Measurements from ENCODE around the gene PRELID2.
"Not testable (repeated sequence)": the region's sequence is repeated elsewhere in the genome, so short reads cannot be mapped to it uniquely, and the experiment has no call there.

Gene PRELID2

DNA sequence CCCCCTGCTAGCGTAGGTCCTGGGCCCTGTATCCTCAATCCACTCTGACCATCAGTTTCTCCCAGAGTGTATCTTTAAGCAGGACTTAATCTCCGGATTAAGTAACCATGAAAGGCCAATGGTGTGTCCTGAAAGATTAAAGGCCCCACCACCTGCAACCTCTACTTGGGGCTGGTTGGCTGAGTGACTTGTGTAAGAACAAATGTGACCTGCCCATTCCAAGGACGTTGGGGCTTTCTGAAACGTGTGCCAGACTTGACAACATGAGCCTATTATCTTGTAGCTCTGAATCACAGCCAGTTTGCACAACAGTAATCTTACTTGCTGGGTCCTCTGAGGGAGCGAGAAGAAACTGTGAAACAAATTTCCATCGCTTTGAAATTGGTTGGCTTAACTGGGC lies 3.1 kb upstream of the PRELID2 start:
- no peak for DNase-seq

DNA sequence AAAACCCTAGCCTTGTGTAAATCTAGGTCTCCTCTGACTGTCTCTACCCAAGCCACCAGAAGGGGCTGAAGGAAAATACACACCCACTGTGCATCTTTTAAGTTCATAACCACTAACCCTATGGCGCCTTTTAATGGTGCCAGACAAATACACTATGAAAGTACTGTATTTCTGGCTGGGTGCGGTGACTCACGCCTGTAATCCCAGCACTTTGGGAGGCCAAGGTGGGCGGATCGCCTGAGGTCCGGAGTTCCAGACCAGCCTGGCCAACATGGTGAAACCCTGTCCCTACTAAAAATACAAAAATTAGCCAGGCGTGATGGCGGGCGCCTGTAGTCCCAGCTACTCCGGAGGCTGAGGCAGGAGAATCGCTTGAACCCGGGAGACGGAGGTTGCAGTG lies 1.1 kb upstream of the PRELID2 start:
- not testable (repeated sequence) for DNase-seq

DNA sequence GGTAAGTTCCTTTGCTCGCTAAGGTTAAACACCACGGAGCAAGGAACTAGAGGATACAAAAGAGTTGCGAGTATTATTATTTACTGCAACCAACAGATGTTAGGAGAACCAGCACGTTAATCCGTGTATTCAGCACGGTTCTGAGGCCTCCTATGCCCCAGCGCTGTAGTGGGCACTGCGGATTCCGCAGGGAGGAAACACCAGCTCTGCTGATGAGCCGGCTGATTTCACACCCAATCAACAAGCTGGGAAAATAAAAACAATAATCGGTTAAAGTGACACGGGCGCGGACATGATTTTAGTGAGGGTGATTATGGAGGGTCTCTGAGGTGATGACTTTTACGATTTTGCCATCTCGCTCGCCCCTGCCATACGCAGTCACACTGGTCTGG lies 702 bp upstream of the PRELID2 start:
- no peak for DNase-seq

DNA sequence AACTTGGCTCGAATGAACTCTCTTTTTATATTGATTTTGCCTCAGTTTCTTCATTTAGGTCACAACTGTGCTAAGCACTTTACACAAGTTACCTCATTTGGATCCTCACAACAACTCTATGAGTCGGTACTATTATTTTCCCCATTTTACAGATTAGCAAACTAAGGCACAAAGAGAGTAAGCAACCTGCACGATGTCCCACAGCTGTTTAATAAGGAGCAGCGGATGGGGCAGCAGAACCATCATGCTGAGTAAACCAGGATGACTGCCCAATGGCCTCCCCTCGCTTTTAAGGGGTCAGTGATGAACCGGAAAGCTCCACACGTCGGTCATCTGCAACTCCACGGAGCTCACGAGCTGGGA lies 607 bp downstream of the PRELID2 start:
- no peak for DNase-seq

DNA sequence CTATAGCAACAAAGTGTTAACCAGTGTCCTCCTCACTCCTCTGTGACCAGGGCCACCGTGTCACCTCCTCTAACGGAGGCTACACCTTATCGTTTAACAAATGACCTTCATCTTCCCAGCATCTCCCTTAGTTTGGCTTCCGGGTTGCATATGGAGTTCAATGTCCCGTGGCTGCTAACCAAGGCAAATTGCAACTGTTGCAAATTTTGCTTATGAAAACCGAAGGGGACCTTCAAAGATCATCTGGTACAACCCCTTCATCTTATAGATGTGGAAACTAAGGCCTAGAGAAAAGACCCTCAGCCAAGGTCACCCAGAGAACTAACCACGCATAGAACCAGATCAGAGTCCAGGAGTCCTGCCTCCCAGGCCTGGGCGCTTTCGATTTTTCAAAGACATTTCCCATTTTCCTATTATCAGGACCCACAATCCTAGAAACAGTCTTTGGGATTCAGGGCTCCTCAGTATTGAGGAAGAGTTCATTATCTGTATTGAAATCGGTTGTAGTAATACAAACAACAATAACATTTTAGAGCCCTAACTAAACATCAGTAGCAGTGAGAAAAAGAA lies 1.4 kb downstream of the PRELID2 start:
- no peak for DNase-seq

DNA sequence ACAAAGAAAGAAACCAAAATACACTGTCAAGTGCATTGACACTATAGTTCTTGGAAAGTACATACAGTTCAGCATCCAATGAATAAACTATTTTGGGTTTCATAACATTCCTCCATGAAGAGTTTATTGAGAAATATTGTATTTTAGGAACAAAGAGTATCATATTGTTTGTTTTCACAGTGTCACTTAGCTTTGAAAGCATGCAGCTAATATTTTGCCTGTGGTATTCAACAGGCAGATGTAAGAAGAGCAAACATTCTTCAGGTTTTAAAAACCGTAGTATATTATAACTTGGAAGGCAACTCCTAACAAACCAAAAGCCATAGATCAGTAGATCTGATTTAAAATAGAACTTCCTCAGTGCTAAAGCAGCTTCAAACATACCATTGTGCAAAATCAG lies 4.5 kb downstream of the PRELID2 start:
- no peak for DNase-seq

DNA sequence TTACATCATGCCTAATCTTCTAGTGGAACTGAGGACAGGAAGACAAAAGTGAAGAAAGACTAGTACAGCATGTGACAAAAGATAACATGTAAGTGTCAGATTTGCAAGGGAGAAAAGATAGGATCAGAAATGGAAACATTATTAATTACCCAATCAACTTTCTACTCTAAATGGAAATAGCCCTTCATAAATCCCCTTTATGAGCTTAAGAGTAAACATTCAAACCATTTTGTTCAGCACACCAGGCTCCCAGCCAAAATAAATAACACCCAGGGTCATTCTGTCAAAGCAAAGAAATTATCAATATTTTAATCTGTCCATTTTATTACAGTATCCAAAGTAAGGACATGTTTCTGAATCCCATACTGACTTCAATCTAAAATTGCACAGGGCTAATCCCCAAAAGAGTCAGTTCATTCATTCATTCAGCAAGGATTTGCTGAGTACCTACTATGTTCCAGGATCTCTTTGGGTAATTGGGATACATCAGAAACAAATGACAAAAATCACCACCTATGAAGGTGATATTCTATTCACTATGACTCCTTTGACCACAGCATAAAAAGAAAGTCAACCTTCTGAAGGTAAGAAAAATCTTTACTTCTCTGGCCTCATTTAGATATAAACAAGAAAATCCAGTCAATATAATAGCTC lies 5.3 kb downstream of the PRELID2 start:
- DNase-seq, result no peak

DNA sequence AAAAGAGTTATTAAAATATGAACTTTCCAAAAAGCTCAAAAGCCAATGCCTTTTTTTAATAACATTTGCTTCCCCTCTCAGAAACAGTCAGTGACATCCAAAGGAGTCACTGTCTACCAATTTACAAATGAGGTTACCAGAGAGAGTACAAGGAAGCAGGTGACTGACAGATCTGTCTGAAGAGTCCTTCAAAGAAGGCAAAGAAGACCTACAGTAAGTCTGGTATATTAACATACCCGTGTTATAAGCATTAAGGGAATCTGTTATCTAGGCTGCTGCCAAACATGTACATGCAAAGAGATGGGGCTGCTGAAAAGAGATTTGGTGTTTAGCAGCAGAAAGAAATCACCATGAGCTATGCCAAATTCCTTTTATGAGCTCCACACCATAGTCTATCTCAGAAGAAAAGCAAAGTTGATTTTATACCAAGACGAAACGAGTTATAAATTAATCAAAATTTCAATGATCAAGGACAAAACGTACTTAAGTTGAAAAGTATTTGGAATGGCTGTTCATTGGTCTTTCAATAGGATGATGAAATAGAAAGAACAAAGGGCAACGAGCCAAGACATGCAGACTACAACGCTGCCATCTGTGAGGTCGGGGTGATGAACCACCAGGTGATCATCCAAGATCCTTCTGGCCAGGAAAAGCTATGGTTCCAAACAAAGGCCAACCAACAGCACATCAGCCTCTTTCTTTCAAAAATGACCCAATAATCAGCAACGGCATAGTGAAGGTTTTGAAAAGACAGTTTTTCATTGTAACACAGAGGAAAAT lies 8.1 kb downstream of the PRELID2 start:
- DNase-seq, result no peak

DNA sequence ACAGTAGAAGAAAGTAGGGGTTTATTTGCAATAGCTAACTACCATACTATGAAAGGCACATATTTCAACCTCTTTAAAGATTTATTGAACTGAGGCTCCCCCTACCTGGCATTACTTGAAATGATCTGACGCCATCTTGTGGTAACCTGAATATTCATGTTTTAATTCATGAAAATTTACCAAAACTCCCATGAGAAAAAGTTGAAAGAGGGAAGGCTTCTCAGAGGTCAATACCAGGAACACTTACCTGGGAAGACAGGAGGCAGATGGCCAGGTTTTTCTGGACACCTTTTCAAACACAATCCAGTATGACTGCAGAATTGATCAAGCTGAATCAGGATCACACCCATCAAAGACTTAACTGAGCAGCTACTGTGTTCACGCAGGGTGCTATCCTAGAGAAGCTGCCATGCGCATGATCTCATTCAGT lies 9.4 kb downstream of the PRELID2 start:
- no peak for DNase-seq

DNA sequence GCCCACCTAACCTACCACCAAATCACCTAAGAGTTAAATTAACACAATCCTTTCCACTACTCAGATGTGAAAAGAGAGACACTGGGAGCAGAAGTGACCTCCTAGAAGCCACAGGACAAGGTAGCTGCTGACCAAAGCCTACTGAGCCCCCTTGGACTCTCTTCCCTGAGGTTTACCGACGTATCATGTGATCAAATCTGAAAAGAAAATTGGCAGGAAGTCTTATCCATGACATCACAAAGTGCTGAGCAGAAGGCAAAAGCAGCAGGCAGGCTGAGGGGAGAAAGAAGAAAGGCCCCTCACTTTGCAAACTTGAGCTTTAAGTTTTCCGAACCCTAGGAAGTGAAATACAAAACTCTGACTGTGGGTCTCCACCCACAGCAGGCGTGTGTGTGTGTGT lies 11.1 kb downstream of the PRELID2 start:
- no peak for DNase-seq

DNA sequence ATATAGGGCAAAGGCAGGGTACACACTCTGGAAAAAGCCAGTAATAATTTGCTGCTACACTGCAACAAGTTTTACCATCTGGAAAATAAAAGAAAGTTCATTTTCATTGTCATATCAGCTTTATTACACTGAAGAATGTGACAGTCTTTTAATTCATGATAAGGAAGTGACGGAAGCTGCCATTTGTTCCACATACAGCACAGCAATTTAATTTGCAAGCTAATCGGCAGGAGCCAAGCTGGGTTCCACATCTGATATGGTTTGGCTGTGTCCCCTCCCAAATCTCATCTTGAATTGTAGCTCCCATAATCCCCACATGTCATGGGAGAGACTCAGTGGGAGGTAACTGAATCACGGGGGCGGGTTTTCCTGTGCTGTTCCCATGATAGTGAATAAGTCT lies 16.5 kb downstream of the PRELID2 start:
- no peak for DNase-seq

DNA sequence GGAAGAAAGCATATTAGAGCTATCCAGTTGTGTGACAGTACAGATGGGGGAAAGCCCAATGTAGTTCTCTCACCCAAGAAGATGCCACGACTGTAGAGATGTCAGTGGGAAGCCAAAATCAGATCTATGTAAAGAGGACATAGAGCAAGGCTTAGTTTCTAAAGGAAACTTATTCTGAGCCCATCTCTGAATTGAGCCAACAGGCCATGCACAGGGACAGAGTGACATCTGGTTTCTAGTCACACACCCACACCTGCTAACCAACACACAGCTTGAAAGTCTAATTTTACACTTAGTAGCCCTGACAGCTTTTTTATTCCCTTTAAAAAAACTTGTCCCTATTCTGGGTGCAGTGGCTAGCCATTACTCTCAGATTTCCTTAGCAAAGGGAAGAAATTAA lies 22.3 kb downstream of the PRELID2 start:
- no peak for DNase-seq

DNA sequence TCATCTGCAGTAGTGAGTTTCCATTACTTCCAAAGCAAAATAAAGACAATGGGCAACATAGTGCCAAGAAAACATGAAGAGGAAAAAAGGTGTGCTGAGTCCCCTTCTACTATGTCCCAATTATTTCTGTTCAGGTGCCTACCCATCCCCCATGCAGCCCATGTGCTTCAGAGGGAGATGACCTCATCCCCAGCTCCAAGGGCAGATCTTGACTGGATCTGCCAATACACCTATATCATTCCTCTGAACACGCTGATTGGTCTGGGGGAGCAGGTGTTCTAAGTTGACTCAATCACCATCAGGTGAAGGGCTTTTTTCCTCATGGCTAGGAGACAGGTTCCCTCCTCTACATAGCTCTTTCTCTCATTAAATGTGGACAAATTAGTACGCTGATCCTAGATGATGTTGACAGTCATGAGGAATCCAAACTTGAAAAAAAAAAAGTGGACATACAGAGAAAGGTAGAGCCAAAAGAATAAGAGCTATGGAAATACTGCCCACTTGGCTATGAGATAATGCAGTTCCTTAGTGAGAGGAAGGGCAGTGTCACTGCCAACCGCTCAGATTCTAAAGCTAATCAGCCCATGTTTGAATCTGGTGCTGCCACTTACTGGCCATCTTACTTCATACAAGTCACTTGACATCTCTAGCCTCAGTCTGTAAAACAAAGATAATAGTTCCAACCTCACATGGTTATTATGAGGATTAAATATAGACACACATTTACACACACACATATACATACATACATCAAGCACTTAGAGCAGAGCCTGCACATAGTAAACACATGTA lies 23.1 kb downstream of the PRELID2 start:
- no peak for DNase-seq

DNA sequence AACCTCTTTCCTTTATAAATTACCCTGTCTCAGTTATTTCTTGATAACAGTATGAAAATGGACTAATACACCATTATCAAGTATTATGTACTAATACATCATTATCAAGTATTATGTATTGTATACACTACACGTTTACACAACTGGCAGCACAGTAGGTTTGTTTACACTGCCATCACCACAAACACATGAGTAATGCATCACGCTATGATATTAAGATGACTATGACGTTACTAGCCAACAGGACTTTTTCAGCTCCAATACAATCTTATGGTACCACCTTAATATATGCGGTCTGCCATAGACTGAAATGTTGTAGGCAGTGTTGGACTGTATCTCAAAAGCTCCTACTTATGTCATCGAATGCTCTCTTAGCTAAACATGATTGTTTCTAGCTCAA lies 28.2 kb downstream of the PRELID2 start:
- DNase-seq, result no peak

DNA sequence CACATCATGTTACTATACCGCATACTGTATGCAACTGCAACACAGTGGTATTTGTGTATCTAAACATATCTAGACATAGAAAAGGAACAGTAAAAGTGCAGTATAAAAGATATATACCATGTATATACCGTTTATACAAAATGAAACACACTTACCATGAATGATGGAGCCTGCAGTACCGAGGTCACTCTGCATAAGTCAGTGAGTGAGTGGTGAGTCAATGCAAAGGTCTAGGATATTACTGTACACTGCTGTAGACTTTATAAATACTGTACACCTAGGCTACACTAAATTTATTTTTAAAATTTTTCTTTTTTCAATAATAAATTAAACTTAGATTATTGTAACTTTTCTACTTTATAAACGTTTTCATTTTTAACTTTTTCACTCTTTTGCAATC lies 29.3 kb downstream of the PRELID2 start:
- no peak for DNase-seq

DNA sequence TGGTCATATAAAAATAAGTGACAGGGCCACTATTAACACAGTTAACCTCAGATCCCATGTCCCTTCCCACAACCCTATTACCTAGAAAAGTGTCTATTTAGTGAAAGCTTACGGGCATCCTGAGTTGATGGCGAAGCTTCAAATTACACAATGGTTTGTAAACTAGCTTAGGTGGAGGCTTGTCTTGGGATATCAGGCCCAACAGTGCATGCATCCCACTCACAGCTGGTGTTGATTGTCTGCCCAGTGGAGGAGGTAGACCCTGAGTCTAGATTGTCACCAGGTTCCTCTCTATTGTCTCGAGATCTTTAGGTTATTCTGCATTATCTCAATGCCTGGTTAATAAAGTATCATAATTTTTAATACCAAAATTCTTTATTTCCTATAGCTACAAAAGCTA lies 30.4 kb downstream of the PRELID2 start:
- DNase-seq, result no peak

DNA sequence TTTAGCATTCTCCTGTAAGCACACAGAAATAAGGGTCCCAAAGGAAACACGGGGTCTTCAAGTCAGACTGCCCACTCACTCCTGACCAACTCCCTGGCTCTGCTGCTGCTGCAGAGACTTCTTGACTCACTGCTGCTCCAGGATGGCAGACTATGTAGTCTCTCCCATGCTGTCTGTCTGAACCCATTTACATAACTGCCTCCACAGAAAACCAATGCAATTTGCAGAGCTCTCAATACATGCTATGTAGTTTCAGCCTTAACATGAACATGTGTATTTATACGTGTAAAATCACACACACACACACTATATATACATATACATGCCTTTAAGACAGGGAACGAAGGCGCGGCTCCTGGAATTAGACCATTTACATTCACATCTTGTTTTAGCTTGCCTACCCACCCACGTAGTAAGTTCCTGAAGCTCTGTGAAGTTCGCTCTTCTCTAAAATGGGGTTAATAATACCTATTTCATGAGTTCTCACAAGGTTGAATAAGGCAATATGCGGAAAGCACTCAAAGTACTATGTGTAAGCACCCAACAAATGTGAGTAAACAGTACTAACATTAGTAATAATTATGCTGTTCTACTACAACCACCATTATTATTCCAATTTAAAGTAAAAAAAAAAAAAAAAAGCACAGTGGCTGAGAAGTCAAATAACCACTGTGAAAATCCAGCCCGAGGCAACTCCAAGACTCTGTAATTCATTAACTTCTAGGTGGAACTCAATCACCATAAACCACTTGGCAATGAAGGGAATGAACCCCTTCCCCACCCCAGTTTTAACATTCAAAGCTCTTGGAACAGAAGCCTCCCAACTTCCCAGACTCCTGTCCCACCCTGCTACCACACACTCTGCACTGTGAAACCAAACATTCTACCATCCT lies 31.8 kb downstream of the PRELID2 start:
- no peak for DNase-seq

DNA sequence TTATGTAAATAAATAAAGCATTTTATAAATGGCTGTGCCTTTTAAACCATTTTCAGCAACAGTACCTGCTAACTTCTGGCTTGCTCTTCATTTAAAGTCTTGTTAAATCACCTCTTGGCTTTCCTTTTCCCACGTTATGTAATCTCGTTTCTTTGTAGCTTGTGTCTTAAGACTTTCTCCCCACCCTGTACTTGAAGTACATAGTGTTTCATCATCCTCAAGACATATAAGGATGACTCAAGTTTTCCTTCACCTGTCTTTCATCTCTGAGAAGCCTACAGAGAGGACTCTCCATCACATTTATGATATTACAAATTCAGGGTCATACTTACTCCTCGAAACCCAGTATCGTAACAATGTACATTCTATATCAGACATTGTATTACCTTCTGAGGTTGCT lies 33.9 kb downstream of the PRELID2 start:
- no peak for DNase-seq

DNA sequence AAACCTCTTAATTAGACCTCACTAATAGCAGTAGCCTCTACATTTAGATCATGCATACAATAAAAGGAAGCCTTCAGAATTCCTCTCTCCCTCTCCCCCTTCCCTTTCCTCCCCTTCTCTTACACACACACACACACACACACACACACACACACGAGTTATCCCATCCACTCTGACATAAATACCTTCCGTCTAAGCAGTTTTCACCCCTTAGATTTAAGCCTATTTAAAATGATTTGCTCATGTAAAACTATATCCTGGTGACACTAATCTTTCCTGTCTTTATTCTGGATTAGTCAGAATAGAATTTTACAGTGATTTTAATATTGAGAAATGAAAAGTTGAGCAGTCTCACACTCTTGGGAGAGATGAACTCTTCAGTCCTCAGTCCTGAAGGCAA lies 35.0 kb downstream of the PRELID2 start:
- DNase-seq, result no peak

DNA sequence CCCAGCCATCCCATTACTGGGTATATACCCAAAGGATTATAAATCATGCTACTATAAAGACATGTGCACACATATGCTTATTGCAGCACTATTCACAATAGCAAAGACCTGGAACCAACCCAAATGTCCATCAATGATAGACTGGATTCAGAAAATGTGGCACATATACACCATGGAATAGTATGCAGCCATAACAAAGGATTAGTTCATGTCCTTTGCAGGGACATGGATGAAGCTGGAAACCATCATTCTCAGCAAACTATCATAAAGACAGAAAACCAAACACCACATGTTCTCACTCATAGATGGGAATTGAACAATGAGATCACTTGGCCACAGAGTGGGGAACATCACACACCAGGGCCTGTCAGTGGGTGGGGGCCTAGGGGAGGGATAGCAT lies 36.6 kb downstream of the PRELID2 start:
- not testable (repeated sequence) for DNase-seq

DNA sequence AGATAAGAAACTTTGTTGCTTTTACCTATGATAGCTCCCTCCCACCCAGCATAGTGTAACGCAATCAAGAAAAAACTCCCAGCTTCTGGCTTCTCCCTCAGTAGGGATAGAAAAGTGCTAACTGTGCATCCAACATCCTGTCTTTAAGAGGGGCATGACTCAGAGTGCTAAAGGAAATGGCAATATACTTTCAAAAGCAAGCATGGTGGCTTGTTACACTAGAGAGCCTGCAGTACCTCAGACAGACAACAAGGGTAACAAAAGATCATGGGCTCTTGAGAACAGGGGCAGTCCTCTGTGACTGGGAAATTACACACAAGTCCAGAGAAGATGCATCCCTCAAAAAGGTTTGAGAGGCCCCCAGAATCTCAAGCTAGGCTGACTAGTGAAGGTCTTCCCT lies 37.8 kb downstream of the PRELID2 start:
- DNase-seq, result no peak

DNA sequence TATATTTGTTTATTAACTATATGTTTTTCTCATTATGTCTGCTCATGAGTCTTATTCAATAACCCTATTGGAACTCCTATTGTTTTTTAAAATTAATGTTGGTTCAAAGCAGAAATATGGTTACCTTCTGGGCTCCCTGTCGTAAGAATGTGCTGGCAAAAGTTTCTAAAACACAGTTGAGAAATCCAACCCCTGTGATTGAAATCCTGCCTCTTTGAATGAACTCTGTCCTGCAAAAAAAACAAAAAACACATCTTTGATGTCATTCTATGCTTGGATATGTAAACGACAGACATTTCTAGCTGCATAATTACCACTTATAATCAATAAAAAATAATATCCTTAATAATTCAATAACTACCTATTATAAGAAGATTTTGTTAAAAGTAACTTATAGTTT lies 38.8 kb downstream of the PRELID2 start:
- DNase-seq, result no peak

DNA sequence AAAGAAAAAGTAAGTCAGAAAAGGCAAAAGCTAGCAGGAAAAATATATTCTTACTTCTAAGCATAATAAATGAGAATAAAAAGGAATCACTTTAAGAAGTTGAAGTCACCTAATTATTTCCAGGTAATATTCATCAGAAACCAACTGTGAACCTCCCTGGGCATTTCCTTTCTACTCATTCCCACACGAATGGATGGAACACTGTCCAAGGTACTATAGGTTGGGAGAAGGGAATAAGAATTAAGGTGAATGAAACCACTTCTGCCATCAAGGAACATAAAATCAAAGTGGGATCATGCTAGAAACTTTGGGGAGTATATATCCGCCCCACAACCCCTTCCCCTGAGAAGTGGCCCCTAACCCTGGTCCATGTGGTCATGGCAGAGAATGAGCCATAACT lies 41.6 kb downstream of the PRELID2 start:
- no peak for DNase-seq

All from activated CD4-positive, alpha-beta T cell treated with anti-CD3 and anti-CD28 coated beads for 4 hours (primary cell).